Measurements from ENCODE around the gene BMPR1A. TPM values are rescaled to one million over a fixed set of nuclear protein-coding genes. Genes with fewer than 3 reads are reported as not detected.

Gene BMPR1A
- total RNA-seq, 4 donors from 2014 or later: 5.2 to 40.2 (median 26.0) TPM

DNA sequence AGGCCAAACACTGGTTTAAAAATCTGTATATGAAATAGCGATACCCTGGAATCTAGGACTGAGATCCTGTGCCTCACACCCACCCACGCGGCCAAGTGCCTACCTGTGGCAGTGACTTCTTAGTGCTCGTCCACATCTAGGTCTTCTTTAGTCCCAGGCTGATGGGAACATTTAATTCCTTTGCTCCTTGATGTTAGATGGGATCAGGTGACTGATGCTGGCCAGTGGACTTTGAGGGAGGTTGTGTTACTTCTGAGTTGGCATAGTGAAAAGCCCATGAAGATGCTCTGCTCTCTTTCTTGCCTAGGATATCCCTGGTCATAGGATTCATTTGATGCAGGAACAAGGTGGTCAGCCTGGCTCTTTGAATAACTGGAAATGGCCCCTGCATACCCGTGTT is 59.2 kb downstream of the BMPR1A start:
- intact Hi-C loops (cut with DNase I): no loop called here
- Histone ChIP-seq H3K9me3 (no peaks in the 10 kb centered on the region), H3K27ac (peak overlapping the region in 2 of 4 donors; percentile 3 to 44), H3K4me3 (no peak overlapping the region), H3K36me3 (no peaks in the 10 kb centered on the region), H3K27me3 (no peaks in the 10 kb centered on the region), H3K4me1 (peaks cover 0 to 26% (median 8%) of the 10 kb centered on the region in 3 donors)
- 91 to 94% methylated on average over 4 of the region's 5 CpGs for WGBS, 2 donors
- DNase-seq: no peak
- TF ChIP-seq POLR2A (IDR thresholded peaks at IDR 0.05): no peak
- TF ChIP-seq, protein P1, sequence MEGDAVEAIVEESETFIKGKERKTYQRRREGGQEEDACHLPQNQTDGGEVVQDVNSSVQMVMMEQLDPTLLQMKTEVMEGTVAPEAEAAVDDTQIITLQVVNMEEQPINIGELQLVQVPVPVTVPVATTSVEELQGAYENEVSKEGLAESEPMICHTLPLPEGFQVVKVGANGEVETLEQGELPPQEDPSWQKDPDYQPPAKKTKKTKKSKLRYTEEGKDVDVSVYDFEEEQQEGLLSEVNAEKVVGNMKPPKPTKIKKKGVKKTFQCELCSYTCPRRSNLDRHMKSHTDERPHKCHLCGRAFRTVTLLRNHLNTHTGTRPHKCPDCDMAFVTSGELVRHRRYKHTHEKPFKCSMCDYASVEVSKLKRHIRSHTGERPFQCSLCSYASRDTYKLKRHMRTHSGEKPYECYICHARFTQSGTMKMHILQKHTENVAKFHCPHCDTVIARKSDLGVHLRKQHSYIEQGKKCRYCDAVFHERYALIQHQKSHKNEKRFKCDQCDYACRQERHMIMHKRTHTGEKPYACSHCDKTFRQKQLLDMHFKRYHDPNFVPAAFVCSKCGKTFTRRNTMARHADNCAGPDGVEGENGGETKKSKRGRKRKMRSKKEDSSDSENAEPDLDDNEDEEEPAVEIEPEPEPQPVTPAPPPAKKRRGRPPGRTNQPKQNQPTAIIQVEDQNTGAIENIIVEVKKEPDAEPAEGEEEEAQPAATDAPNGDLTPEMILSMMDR (IDR thresholded peaks at IDR 0.05): no peak

DNA sequence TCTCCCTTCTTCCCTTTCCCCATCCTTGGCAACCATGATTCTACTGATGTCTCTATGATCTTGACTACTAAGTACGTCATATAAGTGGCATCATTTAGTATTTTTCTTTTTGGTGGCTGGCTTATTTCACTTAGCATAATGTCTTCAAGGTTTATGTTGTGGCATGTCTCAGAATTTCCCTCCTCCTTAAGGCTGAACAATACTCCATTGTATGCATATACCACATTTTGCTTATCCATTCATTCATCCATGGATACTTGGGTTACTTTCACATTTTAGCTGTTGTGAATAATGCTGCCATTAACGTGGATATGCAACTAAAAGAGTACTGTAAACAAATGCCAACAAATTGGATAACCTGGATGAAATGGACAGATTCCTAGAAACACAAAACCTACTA is 60.8 kb downstream of the BMPR1A start:
- TF ChIP-seq, protein P1 (IDR thresholded peaks at IDR 0.05): no peak
- no peak for TF ChIP-seq POLR2A (IDR thresholded peaks at IDR 0.05)
- Histone ChIP-seq H3K4me1 (peaks cover 0 to 26% (median 8%) of the 10 kb centered on the region in 3 donors), H3K9me3 (no peaks in the 10 kb centered on the region), H3K27ac (no peak overlapping the region), H3K27me3 (no peaks in the 10 kb centered on the region), H3K36me3 (no peaks in the 10 kb centered on the region), H3K4me3 (no peak overlapping the region)
- DNase-seq: no peak
- intact Hi-C loops (cut with DNase I): no loop called here
- 54 to 60% methylated on average over 2 of the region's 2 CpGs for WGBS, 2 donors

DNA sequence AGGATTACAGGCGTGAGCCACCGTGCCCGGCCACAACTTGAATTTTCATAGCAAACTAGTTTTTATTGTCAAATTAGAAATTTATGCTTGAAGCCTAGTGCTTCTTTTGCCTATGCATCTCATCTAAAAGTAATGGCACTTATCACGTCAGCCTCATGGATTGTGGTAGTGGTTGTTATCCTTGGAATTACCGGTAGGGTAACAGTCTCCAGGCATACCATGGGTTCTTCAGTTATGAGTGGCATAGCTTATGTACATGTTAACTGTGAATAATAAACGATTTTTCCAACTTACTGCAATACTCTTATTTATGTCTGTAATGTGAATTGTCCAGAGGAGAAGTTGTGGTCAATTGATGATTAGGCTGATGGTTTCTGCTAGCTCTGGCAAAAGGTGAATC is 63.1 kb downstream of the BMPR1A start:
- Histone ChIP-seq H3K9me3 (no peaks in the 10 kb centered on the region), H3K27ac (no peak overlapping the region), H3K4me3 (no peak overlapping the region), H3K27me3 (no peaks in the 10 kb centered on the region), H3K36me3 (no peaks in the 10 kb centered on the region), H3K4me1 (peaks cover 0 to 14% (median 8%) of the 10 kb centered on the region in 3 donors)
- WGBS, 2 donors: 69 to 89% methylated on average over 6 of the region's 6 CpGs
- DNase-seq: no peak
- intact Hi-C loops (cut with DNase I): no loop called here
- TF ChIP-seq, protein P1 (IDR thresholded peaks at IDR 0.05): no peak
- no peak for TF ChIP-seq POLR2A (IDR thresholded peaks at IDR 0.05)

DNA sequence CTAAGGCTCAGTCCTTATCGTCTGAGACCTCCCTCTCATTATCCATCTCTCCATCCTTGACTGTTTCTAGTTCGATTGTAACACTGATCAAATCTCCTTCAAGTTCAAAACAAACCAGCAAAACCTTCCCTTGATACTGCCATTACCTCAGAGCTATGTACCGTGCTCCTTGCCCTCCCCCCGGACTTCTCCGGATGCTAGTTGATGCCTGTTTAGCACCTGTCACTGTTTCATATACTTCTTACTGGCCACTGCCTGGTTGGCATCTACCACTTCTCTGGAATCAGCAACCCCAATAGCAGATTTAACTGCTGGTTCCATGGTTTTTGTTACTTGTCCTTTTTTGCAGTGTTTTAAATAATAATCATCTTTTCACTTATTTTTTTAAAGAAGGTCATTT is 64.1 kb downstream of the BMPR1A start:
- intact Hi-C loops (cut with DNase I): no loop called here
- H3K4me3 ChIP-seq: no peak overlapping the region
- 83 to 89% methylated on average over 5 of the region's 5 CpGs for WGBS, 2 donors
- H3K4me1 ChIP-seq: peaks cover 0 to 5% (median 4%) of the 10 kb centered on the region in 3 donors
- no peaks in the 10 kb centered on the region for H3K36me3 ChIP-seq
- no peak overlapping the region for H3K27ac ChIP-seq
- no peak for DNase-seq
- TF ChIP-seq POLR2A (IDR thresholded peaks at IDR 0.05): no peak
- TF ChIP-seq, protein P1 (IDR thresholded peaks at IDR 0.05): no peak
- no peaks in the 10 kb centered on the region for H3K27me3 ChIP-seq
- H3K9me3 ChIP-seq: no peaks in the 10 kb centered on the region

DNA sequence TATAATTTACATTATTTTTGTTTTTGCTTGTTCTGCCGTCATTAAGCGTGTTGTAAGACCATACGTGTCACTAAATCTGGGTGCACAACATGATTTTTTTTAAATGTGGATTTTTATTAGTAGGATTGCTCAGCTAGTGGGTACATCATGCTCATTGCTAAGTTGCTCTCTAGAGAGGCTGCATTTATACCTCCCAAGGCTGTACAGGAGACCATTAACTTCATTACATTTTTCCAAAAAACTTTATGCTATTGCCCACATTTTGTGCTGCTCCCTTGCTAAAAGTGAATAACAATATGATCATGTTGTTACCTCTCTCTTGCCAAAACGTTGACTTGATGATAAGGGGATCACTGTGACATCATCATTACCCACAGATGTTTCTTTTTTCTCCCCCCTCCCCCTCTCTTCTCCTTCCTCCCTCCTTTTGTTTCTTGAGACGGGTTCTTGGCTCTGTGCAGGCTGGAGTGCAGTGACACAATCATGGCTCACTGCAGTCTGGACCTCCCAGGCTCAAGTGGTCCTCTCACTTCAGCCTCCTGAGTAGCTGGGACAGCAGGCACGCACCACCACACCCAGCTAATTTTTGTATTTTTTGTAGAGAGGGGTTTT is 65.1 kb downstream of the BMPR1A start:
- intact Hi-C loops (cut with DNase I): no loop called here
- 59 to 68% methylated on average over 6 of the region's 6 CpGs for WGBS, 2 donors

More for the DNA sequence above, 65.1 kb downstream of the BMPR1A start:
- no peak for TF ChIP-seq POLR2A (IDR thresholded peaks at IDR 0.05)
- TF ChIP-seq, protein P1 (IDR thresholded peaks at IDR 0.05): no peak
- no peaks in the 10 kb centered on the region for H3K36me3 ChIP-seq
- no peaks in the 10 kb centered on the region for H3K4me1 ChIP-seq
- H3K27ac ChIP-seq: no peak overlapping the region
- no peak overlapping the region for H3K4me3 ChIP-seq
- DNase-seq: no peak
- no peaks in the 10 kb centered on the region for H3K9me3 ChIP-seq
- no peaks in the 10 kb centered on the region for H3K27me3 ChIP-seq

Data from esophagus squamous epithelium (tissue), 5 donors.